SU-DHL-6 (cell line): ENCODE data around the gene SEL1L2.

Experiments used
- CTCF ChIP-seq: fragments of 200-600 bp; sonication (generic); IDR thresholded peaks from one replicate; pipeline ENCODE4 v1.5.1; 2017; ENCODE audit warnings: antibody characterized with exemption, mild to moderate bottlenecking, low read length, moderate library complexity; ENCODE audit not compliant: insufficient read depth, poor library complexity, severe bottlenecking
- EZH2phosphoT487 ChIP-seq: fragments of 200-600 bp; sonication (generic), shearing (Covaris generic); conservative IDR thresholded peaks from 2 replicates; pipeline ENCODE4 v1.6.1; 2018; ENCODE audit warnings: mild to moderate bottlenecking, antibody characterized with exemption, low read length, moderate library complexity, mixed read lengths

GRCh38 chr20:14036567-14036966 is 46.2 kb upstream of the SEL1L2 start:
- TF ChIP-seq CTCF (no peak), EZH2phosphoT487 (no peak)
